GM23248 (cell line): Measurements from ENCODE around the gene KCND2. TPM values are rescaled to one million over a fixed set of nuclear protein-coding genes. Genes with fewer than 3 reads are reported as not detected.

Experiments
- DNase-seq: peaks from one replicate; pipeline ENCODE4 v3.0.0-alpha.2; 2015
- H2AFZ ChIP-seq: fragments of 200-600 bp; sonication (generic); 2 replicates; pipeline ENCODE4 v1.6.1; 2016; ENCODE audit warnings: antibody characterized with exemption
- H3F3A ChIP-seq: fragments of 200-600 bp; sonication (generic); 2 replicates; pipeline ENCODE4 v1.6.1; 2016; ENCODE audit warnings: mild to moderate bottlenecking, antibody characterized with exemption, mixed run types; ENCODE audit not compliant: insufficient read depth
- H3K27ac ChIP-seq: fragments of 200-600 bp; sonication (generic); 2 replicates; pipeline ENCODE4 v1.5.1; 2016; ENCODE audit warnings: mild to moderate bottlenecking
- H3K27me3 ChIP-seq: fragments of 200-600 bp; sonication (generic); replicated peaks from 2 replicates; pipeline ENCODE4 v1.6.1; 2016; ENCODE audit warnings: mild to moderate bottlenecking; ENCODE audit not compliant: insufficient read depth
- H3K36me3 ChIP-seq: fragments of 200-600 bp; sonication (generic); 2 replicates; pipeline ENCODE4 v1.6.1; 2016; ENCODE audit warnings: low read depth, mild to moderate bottlenecking
- H3K4me1 ChIP-seq: fragments of 200-600 bp; sonication (generic); 2 replicates; pipeline ENCODE4 v1.6.1; 2016; ENCODE audit warnings: mild to moderate bottlenecking; ENCODE audit not compliant: insufficient read depth
- H3K4me2 ChIP-seq: fragments of 200-600 bp; sonication (generic); one replicate; pipeline ENCODE4 v1.6.1; 2016; ENCODE audit warnings: mild to moderate bottlenecking; ENCODE audit not compliant: unreplicated experiment
- H3K4me3 ChIP-seq: fragments of 200-600 bp; sonication (generic); 2 replicates; pipeline ENCODE4 v1.5.1; 2016; ENCODE audit warnings: mild to moderate bottlenecking
- H3K79me2 ChIP-seq: fragments of 200-600 bp; sonication (generic); 2 replicates; pipeline ENCODE4 v1.6.1; 2016; ENCODE audit warnings: mild to moderate bottlenecking; ENCODE audit not compliant: insufficient read depth
- H3K9ac ChIP-seq: fragments of 200-600 bp; sonication (generic); 2 replicates; pipeline ENCODE4 v1.6.1; 2016; ENCODE audit warnings: mild to moderate bottlenecking
- H3K9me2 ChIP-seq: fragments of 200-600 bp; sonication (generic); 2 replicates; pipeline ENCODE4 v1.6.1; 2016; ENCODE audit warnings: mixed run types, mild to moderate bottlenecking, moderate library complexity; ENCODE audit not compliant: insufficient read depth
- H3K9me3 ChIP-seq: fragments of 200-600 bp; sonication (generic); one replicate; pipeline ENCODE4 v1.6.1; 2017; ENCODE audit warnings: low read depth
- H4K20me1 ChIP-seq: fragments of 200-600 bp; sonication (generic); 2 replicates; pipeline ENCODE4 v1.6.0; 2016; ENCODE audit not compliant: insufficient read depth
- EZH2 ChIP-seq: fragments of 200-600 bp; sonication (generic); IDR thresholded peaks from 2 replicates; pipeline ENCODE4 v1.6.1; 2018; ENCODE audit warnings: antibody characterized with exemption, mild to moderate bottlenecking; ENCODE audit not compliant: insufficient read depth, poor library complexity, severe bottlenecking
- EZH2phosphoT487 ChIP-seq: fragments of 200-600 bp; sonication (generic); IDR thresholded peaks from 2 replicates; pipeline ENCODE4 v1.6.1; 2018; ENCODE audit warnings: antibody characterized with exemption, moderate library complexity, mild to moderate bottlenecking, low read depth; ENCODE audit not compliant: insufficient read depth
- WGBS, 2 experiments: methylation state at CpG; one replicate each; pipeline ENCODE4 v1.1.6; 2015 to 2017; ENCODE audit warnings: low lambda C conversion rate in 2 of 2, low coverage in 1 of 2; ENCODE audit errors: missing lambda C conversion rate in 2 of 2; 5-methylcytosine and 5-hydroxymethylcytosine counted together
- in situ Hi-C: fragments of 300-500 bp; cut with MboI; formaldehyde crosslinking; loops from 2 replicates; pipeline ENCODE4 v1.15.0; 2020
- polyA plus RNA-seq: library from polyadenylated mRNA; unstranded; fragments of >200 nt; fragmentation: Nextera tagmentation; extraction: Ambion mirVana; gene quantifications from 2 replicates; pipeline ENCODE4 v1.2.1, GENCODE V29; 2016
- total RNA-seq: library from RNA; depleted of rRNA; stranded (reverse); fragments of >200 nt; shearing (Covaris generic); gene quantifications from 2 replicates; pipeline ENCODE4 v1.2.3, GENCODE V29; 2014

KCND2 gene
- total and polyA plus RNA-seq, 2 experiments from 2014 or later, result 0.35 to 1.5 TPM

DNA sequence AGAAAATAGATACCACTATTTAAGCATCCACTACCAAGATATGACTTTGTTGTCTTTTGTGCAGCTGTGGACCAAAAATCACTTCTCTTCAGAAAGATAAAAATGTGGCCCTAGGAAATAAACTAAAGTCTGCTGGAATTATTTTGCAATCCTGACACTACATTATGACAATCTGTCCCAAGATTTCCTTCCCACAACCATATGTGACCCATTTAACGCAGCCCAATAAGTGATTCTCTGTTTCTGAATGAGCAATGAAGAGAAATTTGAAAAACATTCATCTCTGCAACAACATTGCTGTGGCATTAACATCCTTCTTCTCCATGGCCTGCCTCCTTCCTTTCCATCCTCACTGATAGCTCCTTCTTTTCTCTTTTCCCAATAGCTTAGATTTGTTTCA is 373.0 kb downstream of the KCND2 start:
- no peaks in the 10 kb centered on the region for H3K27me3 ChIP-seq
- no peak overlapping the region for H2AFZ ChIP-seq
- H3K9me3 ChIP-seq, result no peaks in the 10 kb centered on the region
- H3K4me2 ChIP-seq, result no peak overlapping the region
- 4 to 10% methylated on average over 1 of the region's 1 CpG for WGBS, 2 experiments
- H4K20me1 ChIP-seq, result no peaks in the 10 kb centered on the region
- H3K9me2 ChIP-seq, result no peaks in the 10 kb centered on the region
- no peak overlapping the region for H3K27ac ChIP-seq
- DNase-seq, result no peak
- no peaks in the 10 kb centered on the region for H3K4me1 ChIP-seq
- in situ Hi-C loops, result no loop called here
- H3K79me2 ChIP-seq, result no peaks in the 10 kb centered on the region
- no peak overlapping the region for H3K4me3 ChIP-seq
- no peaks in the 10 kb centered on the region for H3F3A ChIP-seq
- H3K9ac ChIP-seq, result no peak overlapping the region
- TF ChIP-seq EZH2phosphoT487 (no peak), EZH2 (no peak)
- H3K36me3 ChIP-seq, result no peaks in the 10 kb centered on the region

- Histone ChIP-seq H3K79me2 (no peaks in the 10 kb centered on the region), H3K9me3 (no peaks in the 10 kb centered on the region), H3K4me2 (no peak overlapping the region), H3K9me2 (no peaks in the 10 kb centered on the region), H3K36me3 (no peaks in the 10 kb centered on the region), H3K4me3 (no peak overlapping the region), H3F3A (no peaks in the 10 kb centered on the region), H3K27ac (no peak overlapping the region), H3K4me1 (no peaks in the 10 kb centered on the region), H4K20me1 (no peaks in the 10 kb centered on the region), H2AFZ (no peak overlapping the region), H3K27me3 (no peaks in the 10 kb centered on the region), H3K9ac (no peak overlapping the region)
- in situ Hi-C loops, result no loop called here
- no peak for DNase-seq
- no peak for TF ChIP-seq EZH2
- TF ChIP-seq EZH2phosphoT487, result no peak
These were observed 381.3 kb downstream of the KCND2 start for GRCh38 chr7:120654241-120654640.

GRCh38 chr7:120658516-120658915 is 385.5 kb downstream of the KCND2 start:
- Histone ChIP-seq H3K9me2 (no peaks in the 10 kb centered on the region), H2AFZ (no peak overlapping the region), H4K20me1 (no peaks in the 10 kb centered on the region), H3K79me2 (no peaks in the 10 kb centered on the region), H3K4me2 (no peak overlapping the region), H3F3A (no peaks in the 10 kb centered on the region), H3K9me3 (no peaks in the 10 kb centered on the region), H3K4me3 (no peak overlapping the region), H3K27me3 (no peaks in the 10 kb centered on the region), H3K27ac (no peak overlapping the region), H3K36me3 (no peaks in the 10 kb centered on the region), H3K9ac (no peak overlapping the region), H3K4me1 (no peaks in the 10 kb centered on the region)
- TF ChIP-seq EZH2phosphoT487, result no peak
- no peak for TF ChIP-seq EZH2
- 62 to 65% methylated on average over 2 of the region's 2 CpGs for WGBS, 2 experiments
- in situ Hi-C loops, result no loop called here
- no peak for DNase-seq

- no peak for TF ChIP-seq EZH2
- no peak for TF ChIP-seq EZH2phosphoT487
- no peaks in the 10 kb centered on the region for H3K27me3 ChIP-seq
- H3K9ac ChIP-seq, result no peak overlapping the region
- DNase-seq, result no peak
- H3K4me1 ChIP-seq, result no peaks in the 10 kb centered on the region
- H3K9me3 ChIP-seq, result no peaks in the 10 kb centered on the region
- in situ Hi-C loops, result no loop called here
- H4K20me1 ChIP-seq, result no peaks in the 10 kb centered on the region
- H3K4me2 ChIP-seq, result no peak overlapping the region
- no peaks in the 10 kb centered on the region for H3K36me3 ChIP-seq
- H3F3A ChIP-seq, result no peaks in the 10 kb centered on the region
- no peaks in the 10 kb centered on the region for H3K9me2 ChIP-seq
- no peaks in the 10 kb centered on the region for H3K79me2 ChIP-seq
- no peak overlapping the region for H2AFZ ChIP-seq
- no peak overlapping the region for H3K4me3 ChIP-seq
- H3K27ac ChIP-seq, result no peak overlapping the region
These were observed 389.3 kb downstream of the KCND2 start for GRCh38 chr7:120662291-120662690.

DNA sequence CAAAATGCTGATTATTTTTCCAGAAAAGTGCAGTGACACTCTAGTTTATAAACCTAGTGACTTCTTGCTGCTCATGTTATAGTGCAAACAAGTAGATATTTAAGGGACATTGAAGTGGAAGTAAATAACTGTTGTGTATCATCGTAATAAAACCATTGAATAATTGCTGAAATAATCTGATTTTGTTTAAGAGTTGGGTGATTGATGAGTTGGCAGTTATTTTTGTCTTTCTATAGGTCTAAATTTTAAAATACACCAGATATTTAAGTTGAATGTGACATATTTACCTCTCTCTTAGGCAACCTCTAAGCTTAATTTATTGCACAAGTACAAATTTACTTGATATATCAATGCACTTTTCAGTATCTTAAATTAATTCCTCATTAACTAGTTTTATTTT is 392.1 kb downstream of the KCND2 start:
- Histone ChIP-seq H3K9me2 (peaks cover 3% of the 10 kb centered on the region; the same call in 1 of the 2 replicates), H3K4me2 (no peak overlapping the region), H3K27ac (no peak overlapping the region), H3K36me3 (no peaks in the 10 kb centered on the region), H3F3A (no peaks in the 10 kb centered on the region), H3K79me2 (no peaks in the 10 kb centered on the region), H3K27me3 (no peaks in the 10 kb centered on the region), H3K4me3 (no peak overlapping the region), H3K9me3 (no peaks in the 10 kb centered on the region), H3K9ac (no peak overlapping the region), H4K20me1 (no peaks in the 10 kb centered on the region), H2AFZ (no peak overlapping the region), H3K4me1 (no peaks in the 10 kb centered on the region)
- 8 to 11% methylated on average over 1 of the region's 1 CpG for WGBS, 2 experiments
- no peak for TF ChIP-seq EZH2
- TF ChIP-seq EZH2phosphoT487, result no peak
- in situ Hi-C loops, result no loop called here
- no peak for DNase-seq
